Large intestine (tissue), 3 donors: Measurements from ENCODE around the gene CIBAR2. TPM values are rescaled to one million over a fixed set of nuclear protein-coding genes. Genes with fewer than 3 reads are reported as not detected.

ENCODE experiments used
- DNase-seq, 2 donors: peaks; one replicate each; pipeline versions ENCODE4 v3.0.0 to v3.0.0-alpha.2; 2013
- H3K27ac ChIP-seq: one replicate; pipeline ENCODE4 v1.5.1; 2013; ENCODE audit warnings: low read length
- H3K27me3 ChIP-seq: 2 replicates; pipeline ENCODE4 v1.6.1; 2013; ENCODE audit warnings: low read length; ENCODE audit not compliant: control insufficient read depth, insufficient read depth
- H3K36me3 ChIP-seq: 2 replicates; pipeline ENCODE4 v1.6.1; 2013; ENCODE audit warnings: low read length; ENCODE audit not compliant: control insufficient read depth, insufficient read depth
- H3K4me1 ChIP-seq: one replicate; pipeline ENCODE4 v1.6.1; 2013; ENCODE audit warnings: low read length; ENCODE audit not compliant: control insufficient read depth, insufficient read depth
- H3K4me3 ChIP-seq: one replicate; pipeline ENCODE4 v1.5.1; 2013; ENCODE audit warnings: low read length
- H3K9me3 ChIP-seq: one replicate; pipeline ENCODE4 v1.6.1; 2013; ENCODE audit warnings: mild to moderate bottlenecking, low read depth, low read length, moderate library complexity; ENCODE audit not compliant: control insufficient read depth
- WGBS: methylation state at CpG from one replicate; pipeline ENCODE4 v1.1.5; 2013; ENCODE audit warnings: low lambda C conversion rate; ENCODE audit not compliant: insufficient coverage; 5-methylcytosine and 5-hydroxymethylcytosine counted together
- polyA plus RNA-seq: library from polyadenylated mRNA; unstranded; fragments of 120-200 nt; gene quantifications from one replicate; pipeline ENCODE4 v1.2.1, GENCODE V29; 2013

The CIBAR2 gene
- polyA plus RNA-seq, 1 donor, result 0.30 TPM

DNA sequence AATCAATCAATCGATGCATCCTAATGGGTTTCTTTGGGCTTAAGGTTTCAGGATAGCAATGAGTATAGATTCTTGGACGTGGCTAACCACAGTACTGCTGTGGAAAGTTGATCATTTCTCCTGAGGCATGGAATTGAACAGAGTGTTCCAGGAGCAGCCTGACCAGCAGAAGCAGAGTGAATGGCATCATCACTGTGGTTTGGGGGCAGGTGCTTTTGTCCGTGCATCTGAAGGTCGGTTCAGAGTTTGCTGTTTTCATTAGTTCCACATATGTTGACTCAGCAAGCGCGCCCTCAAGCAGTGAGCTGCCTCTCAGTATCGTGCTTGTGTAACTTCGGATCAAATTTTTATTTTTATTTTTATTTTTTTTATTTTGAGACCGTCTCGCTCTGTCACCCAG lies 59.7 kb downstream of the CIBAR2 start:
- H3K4me3 ChIP-seq, result no peak overlapping the region
- 100% methylated on average over 4 of the region's 10 CpGs for WGBS
- no peaks in the 10 kb centered on the region for H3K9me3 ChIP-seq
- H3K27me3 ChIP-seq, result no peaks in the 10 kb centered on the region
- no peak overlapping the region for H3K27ac ChIP-seq
- DNase-seq, result no peak
- peaks cover 27% of the 10 kb centered on the region for H3K4me1 ChIP-seq
- no peaks in the 10 kb centered on the region for H3K36me3 ChIP-seq

GRCh38 chr16:85051683-85052082 lies 60.6 kb downstream of the CIBAR2 start:
- no peaks in the 10 kb centered on the region for H3K27me3 ChIP-seq
- H3K9me3 ChIP-seq, result no peaks in the 10 kb centered on the region
- peaks cover 32% of the 10 kb centered on the region for H3K4me1 ChIP-seq
- H3K36me3 ChIP-seq, result no peaks in the 10 kb centered on the region
- H3K27ac ChIP-seq, result peak overlapping the region; percentile 38
- no peak for DNase-seq
- H3K4me3 ChIP-seq, result no peak overlapping the region
- 40% methylated on average over 1 of the region's 8 CpGs for WGBS

- H3K27me3 ChIP-seq, result no peaks in the 10 kb centered on the region
- peaks cover 35% of the 10 kb centered on the region for H3K4me1 ChIP-seq
- H3K9me3 ChIP-seq, result no peaks in the 10 kb centered on the region
- H3K4me3 ChIP-seq, result no peak overlapping the region
- peak in 1 of 2 donors; percentile 37 for DNase-seq
- WGBS, result 0% methylated on average over 1 of the region's 8 CpGs
- peak overlapping the region; percentile 38 for H3K27ac ChIP-seq
- no peaks in the 10 kb centered on the region for H3K36me3 ChIP-seq
These were observed 61.1 kb downstream of the CIBAR2 start for GRCh38 chr16:85051067-85051581.

GRCh38 chr16:85049706-85050305 lies 62.5 kb downstream of the CIBAR2 start:
- Histone ChIP-seq H3K36me3 (no peaks in the 10 kb centered on the region), H3K27ac (no peak overlapping the region), H3K27me3 (no peaks in the 10 kb centered on the region), H3K9me3 (no peaks in the 10 kb centered on the region), H3K4me3 (no peak overlapping the region), H3K4me1 (peaks cover 35% of the 10 kb centered on the region)
- WGBS, result no CpG with 5 or more reads among the region's 15 CpGs
- peak; percentile 58 to 78 for DNase-seq

DNA sequence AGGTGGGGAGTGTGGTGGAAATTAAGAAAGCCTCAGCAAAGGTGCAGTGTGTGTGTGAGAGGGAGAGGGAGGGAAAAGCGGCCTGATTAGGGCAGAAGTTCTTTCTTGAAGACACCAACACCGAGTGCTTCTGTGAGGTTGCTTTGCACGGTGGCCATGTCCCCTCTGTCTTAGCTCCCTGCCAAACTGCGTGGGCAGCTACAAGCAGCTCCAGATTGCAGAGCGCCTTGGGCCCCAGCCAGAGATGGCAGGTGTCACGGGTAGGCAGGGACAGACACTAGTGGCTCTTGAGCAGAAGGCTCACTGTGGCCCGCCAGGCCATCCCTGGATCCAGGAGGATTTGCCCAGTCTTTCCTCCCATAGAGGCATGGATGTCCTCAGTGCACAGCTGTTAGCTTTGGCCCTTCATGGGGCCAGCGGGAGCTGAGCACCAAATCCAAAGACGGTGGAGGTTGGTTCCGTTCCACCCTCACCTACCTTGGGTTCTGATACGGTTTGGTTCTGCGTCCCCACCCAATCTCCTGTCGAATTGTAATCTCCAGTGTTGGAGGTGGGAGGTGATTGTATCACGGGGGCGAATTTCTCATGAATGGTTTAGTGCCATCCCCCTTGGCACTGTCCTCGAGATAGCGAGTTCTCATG lies 63.2 kb downstream of the CIBAR2 start:
- H3K27ac ChIP-seq, result no peak overlapping the region
- no CpG with 5 or more reads among the region's 17 CpGs for WGBS

More for the DNA sequence above, 63.2 kb downstream of the CIBAR2 start:
- H3K36me3 ChIP-seq, result no peaks in the 10 kb centered on the region
- H3K4me3 ChIP-seq, result no peak overlapping the region
- no peak for DNase-seq
- H3K4me1 ChIP-seq, result peaks cover 35% of the 10 kb centered on the region
- no peaks in the 10 kb centered on the region for H3K27me3 ChIP-seq
- no peaks in the 10 kb centered on the region for H3K9me3 ChIP-seq

Other genes starting within 250 kb of the CIBAR2 start
- gene ZDHHC7, start 100.9 kb downstream of the CIBAR2 start, polyA plus RNA-seq, result 49.8 TPM
- gene KIAA0513, start 84.7 kb downstream of the CIBAR2 start, polyA plus RNA-seq, result 4.7 TPM